ENCODE measurements around the gene FOXN1. TPM values are rescaled to one million over a fixed set of nuclear protein-coding genes. Genes with fewer than 3 reads are reported as not detected.
"Not testable (repeated sequence)": the region's sequence is repeated elsewhere in the genome, so short reads cannot be mapped to it uniquely, and the experiment has no call there.

The FOXN1 gene
- total RNA-seq (not detected), polyA plus RNA-seq (not detected)
- long read RNA-seq, donor 1 = 0 reads
- long read RNA-seq, donor 2 = 0 reads
- long read RNA-seq, donor 3 = 0 reads

DNA sequence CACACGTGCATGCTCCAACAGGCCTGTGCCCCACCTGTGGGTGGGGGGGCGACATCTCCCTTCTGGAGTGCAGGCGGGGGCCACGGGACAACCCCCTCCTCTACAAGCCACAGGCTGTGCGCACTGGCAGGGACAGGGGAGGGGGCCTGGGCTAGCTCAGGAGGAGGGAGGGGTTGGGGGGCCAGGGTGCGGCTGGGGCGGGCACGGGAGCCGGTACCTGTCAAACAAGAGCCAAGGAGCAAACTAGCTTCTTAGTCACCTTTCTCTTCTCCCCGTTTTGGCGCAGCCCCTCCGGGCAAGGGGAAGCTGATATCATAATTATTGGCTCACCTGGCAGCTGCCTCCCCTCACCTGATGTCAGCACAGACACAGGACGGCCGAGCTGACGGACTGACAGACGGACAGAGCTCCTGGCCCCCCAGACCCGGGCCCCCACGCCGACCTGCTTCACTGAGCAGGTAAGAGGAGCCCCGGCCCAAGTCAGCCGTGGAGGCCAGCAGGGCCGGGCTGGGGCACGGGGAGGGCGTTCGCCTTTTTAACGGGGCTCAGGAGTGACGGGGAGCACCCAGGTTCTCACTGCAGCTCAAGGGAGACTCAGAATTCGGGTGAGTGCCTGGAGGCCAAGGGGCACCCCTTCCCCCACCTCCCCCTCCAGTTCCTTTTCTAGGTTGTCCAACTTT is at the start of gene FOXN1:
FOXN1 (plus strand) TSS at position 363 of the 680 bp plus-strand sequence. CDS start 17,622 bp downstream, outside the sequence.
- Histone ChIP-seq H3K27me3 (peaks cover 0 to 66% (median 38%) of the 10 kb centered on the region in 7 donors), H3K27ac (no peak within 1 kb of the TSS), H3K36me3 (no peaks in the 10 kb centered on the region), H3K9me3 (no peaks in the 10 kb centered on the region), H3K4me1 (peaks cover 0 to 8% (median 0%) of the 10 kb centered on the region in 9 donors), H3K4me3 (no peak within 1 kb of the TSS)
- TF ChIP-seq, protein P1, sequence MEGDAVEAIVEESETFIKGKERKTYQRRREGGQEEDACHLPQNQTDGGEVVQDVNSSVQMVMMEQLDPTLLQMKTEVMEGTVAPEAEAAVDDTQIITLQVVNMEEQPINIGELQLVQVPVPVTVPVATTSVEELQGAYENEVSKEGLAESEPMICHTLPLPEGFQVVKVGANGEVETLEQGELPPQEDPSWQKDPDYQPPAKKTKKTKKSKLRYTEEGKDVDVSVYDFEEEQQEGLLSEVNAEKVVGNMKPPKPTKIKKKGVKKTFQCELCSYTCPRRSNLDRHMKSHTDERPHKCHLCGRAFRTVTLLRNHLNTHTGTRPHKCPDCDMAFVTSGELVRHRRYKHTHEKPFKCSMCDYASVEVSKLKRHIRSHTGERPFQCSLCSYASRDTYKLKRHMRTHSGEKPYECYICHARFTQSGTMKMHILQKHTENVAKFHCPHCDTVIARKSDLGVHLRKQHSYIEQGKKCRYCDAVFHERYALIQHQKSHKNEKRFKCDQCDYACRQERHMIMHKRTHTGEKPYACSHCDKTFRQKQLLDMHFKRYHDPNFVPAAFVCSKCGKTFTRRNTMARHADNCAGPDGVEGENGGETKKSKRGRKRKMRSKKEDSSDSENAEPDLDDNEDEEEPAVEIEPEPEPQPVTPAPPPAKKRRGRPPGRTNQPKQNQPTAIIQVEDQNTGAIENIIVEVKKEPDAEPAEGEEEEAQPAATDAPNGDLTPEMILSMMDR (IDR thresholded peaks at IDR 0.05) = no peak
- 79 to 84% methylated on average over 27 to 28 of the region's 28 CpGs for WGBS, 2 donors
- intact Hi-C loops (cut with DNase I) = no loop called here
- DNase-seq (no peak), ATAC-seq (no peak)

DNA sequence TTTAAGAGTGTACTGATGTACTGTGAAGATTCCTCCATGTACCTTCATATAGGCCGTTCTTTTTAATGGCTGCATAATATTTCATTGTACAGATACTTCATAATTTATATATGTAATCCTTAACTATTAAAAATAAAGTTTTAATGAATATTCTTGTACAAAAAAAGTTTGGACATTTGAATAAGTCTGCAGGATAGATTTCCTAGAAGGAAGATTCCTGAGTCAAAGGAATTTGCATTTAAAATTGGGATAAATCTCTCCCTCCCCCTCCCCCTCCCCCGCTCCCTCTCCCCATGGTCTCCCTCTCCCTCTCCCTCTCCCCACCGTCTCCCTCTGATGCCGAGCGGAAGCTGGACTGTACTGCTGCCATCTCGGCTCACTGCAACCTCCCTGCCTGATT is 48.3 kb upstream of the FOXN1 start:
- Histone ChIP-seq H3K27me3 (peaks cover 0 to 4% (median 0%) of the 10 kb centered on the region in 7 donors), H3K4me1 (no peaks in the 10 kb centered on the region), H3K36me3 (no peaks in the 10 kb centered on the region), H3K9me3 (no peaks in the 10 kb centered on the region), H3K4me3 (no peak overlapping the region), H3K27ac (no peak overlapping the region)
- no peak for ATAC-seq
- 90 to 94% methylated on average over 6 of the region's 6 CpGs for WGBS, 2 donors
- no peak for DNase-seq
- TF ChIP-seq, protein P1 (IDR thresholded peaks at IDR 0.05) = no peak
- intact Hi-C loops (cut with DNase I) = no loop called here

GRCh38 chr17:28458881-28459280 is 47.3 kb upstream of the FOXN1 start:
- peaks cover 0 to 11% (median 2%) of the 10 kb centered on the region in 7 donors for H3K27me3 ChIP-seq
- H3K4me3 ChIP-seq; H3K36me3 ChIP-seq; H3K27ac ChIP-seq; intact Hi-C loops (cut with DNase I); ATAC-seq; H3K9me3 ChIP-seq; H3K4me1 ChIP-seq; DNase-seq: not testable (repeated sequence)
- 94 to 95% methylated on average over 23 to 30 of the region's 32 CpGs for WGBS, 2 donors

GRCh38 chr17:28460901-28461300 is 45.2 kb upstream of the FOXN1 start:
- Histone ChIP-seq H3K4me3 (no peak overlapping the region), H3K9me3 (no peaks in the 10 kb centered on the region), H3K27ac (no peak overlapping the region), H3K4me1 (peaks cover 0 to 2% (median 0%) of the 10 kb centered on the region in 9 donors), H3K27me3 (peaks cover 0 to 26% (median 11%) of the 10 kb centered on the region in 7 donors), H3K36me3 (no peaks in the 10 kb centered on the region)
- ATAC-seq = no peak
- TF ChIP-seq, protein P1 (IDR thresholded peaks at IDR 0.05) = no peak
- intact Hi-C loops (cut with DNase I) = loop anchor here in 1 of 10 donors (10.0 kb wide), 1 partner anchor 56 kb away; the partner anchor contains the start of gene SLC46A1
- WGBS, 2 donors = 90% methylated on average over 10 of the region's 10 CpGs
- DNase-seq = no peak

DNA sequence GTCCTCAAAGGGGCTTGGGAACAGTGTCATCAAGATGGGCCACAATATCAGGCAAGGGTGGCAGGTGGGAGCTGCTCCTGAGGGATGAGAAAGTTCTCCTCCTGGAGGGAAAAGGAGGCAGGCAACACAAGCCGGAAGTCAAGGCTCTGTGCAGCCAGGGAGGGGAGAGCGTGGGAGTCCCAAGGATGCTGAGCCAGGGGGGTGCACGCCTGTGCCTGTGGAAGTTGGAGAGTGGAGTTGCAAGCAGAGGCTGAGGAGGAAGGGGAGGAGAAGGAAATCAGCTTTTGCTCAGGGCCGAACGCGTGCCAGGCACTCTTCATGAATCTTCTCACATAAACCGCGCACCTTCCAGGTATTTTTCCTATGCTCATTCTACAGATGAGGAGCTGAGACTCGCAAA is 40.1 kb upstream of the FOXN1 start:
- H3K4me1 ChIP-seq = peaks cover 0 to 26% (median 0%) of the 10 kb centered on the region in 9 donors
- DNase-seq = no peak
- TF ChIP-seq, protein P1 (IDR thresholded peaks at IDR 0.05) = no peak
- H3K36me3 ChIP-seq = no peaks in the 10 kb centered on the region
- no peak for ATAC-seq
- intact Hi-C loops (cut with DNase I) = loop anchor here in 1 of 10 donors (10.0 kb wide), 1 partner anchor 61 kb away; the partner anchor contains the start of gene SLC46A1
- H3K27ac ChIP-seq = no peak overlapping the region
- 47 to 51% methylated on average over 9 of the region's 9 CpGs for WGBS, 2 donors
- peaks cover 0 to 37% (median 19%) of the 10 kb centered on the region in 7 donors for H3K27me3 ChIP-seq
- no peaks in the 10 kb centered on the region for H3K9me3 ChIP-seq
- H3K4me3 ChIP-seq = no peak overlapping the region
